ENCODE data around the gene FMNL2.

The FMNL2 gene

GRCh38 chr2:152405206-152406118, 70.5 kb downstream of the FMNL2 start:
- DNase-seq (ENCODE audit: low read depth in 2 of 2): no peak

- DNase-seq (ENCODE audit: low read depth in 2 of 2): no peak
Observed at GRCh38 chr2:152406119-152406835, 71.3 kb downstream of the FMNL2 start.

GRCh38 chr2:152406836-152407161, 71.8 kb downstream of the FMNL2 start:
- DNase-seq (ENCODE audit: low read depth in 2 of 2): no peak

GRCh38 chr2:152407204-152407721, 72.3 kb downstream of the FMNL2 start:
- DNase-seq (ENCODE audit: low read depth in 2 of 2): no peak

GRCh38 chr2:152407806-152408205, 72.8 kb downstream of the FMNL2 start:
- no peak for DNase-seq (ENCODE audit: low read depth in 2 of 2)

GRCh38 chr2:152408254-152408653, 73.3 kb downstream of the FMNL2 start:
- DNase-seq (ENCODE audit: low read depth in 2 of 2): no peak

- no peak for DNase-seq (ENCODE audit: low read depth in 2 of 2)
Observed at GRCh38 chr2:152409386-152410164, 74.6 kb downstream of the FMNL2 start.

GRCh38 chr2:152410165-152410597, 75.2 kb downstream of the FMNL2 start:
- DNase-seq (ENCODE audit: low read depth in 2 of 2): no peak

- DNase-seq (ENCODE audit: low read depth in 2 of 2): no peak
Observed at GRCh38 chr2:152411154-152411553, 76.2 kb downstream of the FMNL2 start.

- no peak for DNase-seq (ENCODE audit: low read depth in 2 of 2)
Observed at GRCh38 chr2:152413228-152414030, 78.5 kb downstream of the FMNL2 start.

- DNase-seq (ENCODE audit: low read depth in 2 of 2): no peak
Observed at GRCh38 chr2:152415231-152415642, 80.3 kb downstream of the FMNL2 start.

- no peak for DNase-seq (ENCODE audit: low read depth in 2 of 2)
Observed at GRCh38 chr2:152415796-152416195, 80.8 kb downstream of the FMNL2 start.

- no peak for DNase-seq (ENCODE audit: low read depth in 2 of 2)
Observed at GRCh38 chr2:152418688-152419087, 83.7 kb downstream of the FMNL2 start.

GRCh38 chr2:152419944-152420343, 85.0 kb downstream of the FMNL2 start:
- DNase-seq (ENCODE audit: low read depth in 2 of 2): no peak

- DNase-seq (ENCODE audit: low read depth in 2 of 2): no peak
Observed at GRCh38 chr2:152420363-152420762, 85.4 kb downstream of the FMNL2 start.

- DNase-seq (ENCODE audit: low read depth in 2 of 2): no peak
Observed at GRCh38 chr2:152420936-152421335, 86.0 kb downstream of the FMNL2 start.

- DNase-seq (ENCODE audit: low read depth in 2 of 2): no peak
Observed at GRCh38 chr2:152421521-152422370, 86.8 kb downstream of the FMNL2 start.

GRCh38 chr2:152423684-152424083, 88.7 kb downstream of the FMNL2 start:
- no peak for DNase-seq (ENCODE audit: low read depth in 2 of 2)

- DNase-seq (ENCODE audit: low read depth in 2 of 2): no peak
Observed at GRCh38 chr2:152425765-152426727, 91.1 kb downstream of the FMNL2 start.

Measured in activated CD8-positive, alpha-beta memory T cell treated with anti-CD3 and anti-CD28 coated beads for 4 hours (primary cell).